Activated naive CD4-positive, alpha-beta T cell treated with anti-CD3 and anti-CD28 coated beads, Interleukin-2, amount 50 U/mL, for 24 hours (primary cell): ENCODE measurements around the gene MARVELD3.
A peak's percentile ranks its signal among the peaks of the same experiment; 100 is the strongest.
"Not testable (repeated sequence)": the region's sequence is repeated elsewhere in the genome, so short reads cannot be mapped to it uniquely, and the experiment has no call there.

Source experiments
- H3K27ac Mint-ChIP-seq: one replicate; pipeline ENCODE4 v1.8.0; 2021; ENCODE audit warnings: mild to moderate bottlenecking, mixed read lengths
- H3K27me3 Mint-ChIP-seq: one replicate; pipeline ENCODE4 v1.8.0; 2021; ENCODE audit warnings: mixed read lengths
- H3K36me3 Mint-ChIP-seq: one replicate; pipeline ENCODE4 v1.8.0; 2021; ENCODE audit warnings: mixed read lengths
- H3K4me1 Mint-ChIP-seq: one replicate; pipeline ENCODE4 v1.8.0; 2021; ENCODE audit warnings: mixed read lengths
- H3K4me3 Mint-ChIP-seq: one replicate; pipeline ENCODE4 v1.8.0; 2021; ENCODE audit warnings: mild to moderate bottlenecking, mixed read lengths
- H3K9me3 Mint-ChIP-seq: one replicate; pipeline ENCODE4 v1.8.0; 2021; ENCODE audit warnings: mixed read lengths

MARVELD3 gene

GRCh38 chr16:71610447-71610846 is 15.5 kb upstream of the MARVELD3 start:
- Mint-ChIP-seq H3K9me3 (no peaks in the 10 kb centered on the region), H3K4me3 (no peak overlapping the region), H3K4me1 (peaks cover 4% of the 10 kb centered on the region), H3K27ac (no peak overlapping the region), H3K27me3 (peaks cover 4% of the 10 kb centered on the region), H3K36me3 (no peaks in the 10 kb centered on the region)

DNA sequence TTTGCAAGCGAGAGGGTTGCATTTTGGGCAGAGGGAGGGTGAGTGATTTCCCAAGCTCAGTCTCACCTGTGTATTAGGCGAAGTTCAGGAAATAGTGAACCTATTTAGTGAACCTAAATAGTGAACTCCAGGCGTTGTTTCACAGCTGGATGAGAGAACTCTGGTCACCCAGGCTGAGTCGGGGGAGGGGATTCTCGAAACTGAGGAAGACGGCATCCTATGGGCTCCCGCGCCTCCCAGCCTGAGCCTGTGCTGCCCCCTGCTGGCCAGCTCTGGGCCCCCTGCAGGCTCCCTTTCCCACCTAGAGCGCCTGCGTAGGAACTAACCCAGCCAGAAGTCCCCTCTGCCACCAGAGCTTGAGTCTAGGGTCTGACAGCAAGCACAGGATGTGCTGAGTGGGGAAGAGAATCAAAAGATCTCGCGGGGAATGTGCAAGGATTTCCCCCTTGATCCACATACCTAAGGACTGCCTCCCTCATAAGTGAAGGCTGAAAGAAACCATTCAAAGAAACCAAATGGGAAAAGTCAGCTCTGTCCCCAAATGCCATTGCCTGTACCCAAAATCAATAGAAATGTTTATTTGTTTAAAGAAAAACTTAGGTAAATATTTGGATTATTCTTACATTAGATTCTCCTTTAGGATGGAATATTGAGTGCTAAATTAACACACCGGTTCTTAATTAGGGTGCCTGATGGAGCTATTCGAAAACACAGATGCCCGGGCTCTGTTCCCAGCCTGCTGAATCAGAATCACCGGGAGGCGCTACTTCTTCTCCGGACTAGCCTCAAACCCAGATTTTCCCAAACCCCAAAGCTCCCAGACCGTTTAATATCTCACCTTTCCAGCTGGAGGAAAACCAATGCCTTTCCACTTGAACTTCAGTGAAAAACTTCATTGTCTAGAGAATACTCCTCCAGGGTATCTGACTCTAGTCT is 14.8 kb upstream of the MARVELD3 start:
- H3K36me3 Mint-ChIP-seq: no peaks in the 10 kb centered on the region
- no peak overlapping the region for H3K4me3 Mint-ChIP-seq
- peaks cover 4% of the 10 kb centered on the region for H3K4me1 Mint-ChIP-seq
- no peaks in the 10 kb centered on the region for H3K9me3 Mint-ChIP-seq
- peaks cover 4% of the 10 kb centered on the region for H3K27me3 Mint-ChIP-seq
- H3K27ac Mint-ChIP-seq: no peak overlapping the region

- H3K4me1 Mint-ChIP-seq, H3K4me3 Mint-ChIP-seq, H3K9me3 Mint-ChIP-seq, H3K27ac Mint-ChIP-seq, H3K36me3 Mint-ChIP-seq: not testable (repeated sequence)
- peaks cover 12% of the 10 kb centered on the region for H3K27me3 Mint-ChIP-seq
Observed at GRCh38 chr16:71614956-71615355, 11.0 kb upstream of the MARVELD3 start.

DNA sequence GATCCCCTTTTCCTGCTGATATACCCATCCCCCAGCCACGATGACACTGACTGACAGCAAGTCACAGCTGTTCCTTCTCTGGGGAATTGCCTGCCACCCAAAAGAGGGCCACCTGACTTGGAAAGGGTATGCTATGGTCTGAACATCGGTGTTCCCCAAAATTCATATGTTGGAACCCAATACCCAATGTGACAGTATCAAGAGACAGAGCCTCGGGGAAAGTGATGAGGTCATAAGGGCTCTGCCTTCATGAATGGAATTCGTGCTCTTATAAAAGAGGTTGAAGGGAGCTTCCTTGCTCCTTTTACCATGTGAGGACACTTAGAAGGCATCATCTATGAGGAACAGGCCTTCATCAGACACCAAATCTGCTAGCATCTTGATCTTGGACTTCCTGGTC is 7.6 kb upstream of the MARVELD3 start:
- Mint-ChIP-seq H3K4me1 (peaks cover 7% of the 10 kb centered on the region), H3K4me3 (no peak overlapping the region), H3K9me3 (no peaks in the 10 kb centered on the region), H3K27me3 (peaks cover 15% of the 10 kb centered on the region), H3K36me3 (no peaks in the 10 kb centered on the region), H3K27ac (no peak overlapping the region)

DNA sequence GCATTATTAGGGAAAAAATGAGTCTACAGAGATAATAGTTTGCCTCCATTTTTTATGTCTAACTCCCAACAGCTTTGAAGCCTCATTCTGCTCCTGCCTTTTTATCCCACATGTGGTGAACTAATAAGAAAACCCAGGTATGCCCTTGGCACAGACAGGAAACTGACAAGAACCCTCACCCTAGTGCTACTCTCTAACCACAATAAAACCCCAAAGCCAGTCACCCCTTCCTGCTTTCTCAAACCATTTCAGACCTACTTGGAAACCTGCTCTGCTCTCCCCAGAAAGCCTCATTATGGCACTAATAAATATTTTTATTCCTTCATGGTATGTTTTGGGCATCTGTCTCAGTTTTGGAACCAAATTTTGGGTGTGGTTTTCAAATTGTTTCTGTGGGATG is 3.9 kb upstream of the MARVELD3 start:
- no peak overlapping the region for H3K27ac Mint-ChIP-seq
- H3K27me3 Mint-ChIP-seq: peaks cover 16% of the 10 kb centered on the region
- H3K4me1 Mint-ChIP-seq: peaks cover 7% of the 10 kb centered on the region
- H3K9me3 Mint-ChIP-seq: no peaks in the 10 kb centered on the region
- H3K4me3 Mint-ChIP-seq: no peak overlapping the region
- H3K36me3 Mint-ChIP-seq: no peaks in the 10 kb centered on the region

DNA sequence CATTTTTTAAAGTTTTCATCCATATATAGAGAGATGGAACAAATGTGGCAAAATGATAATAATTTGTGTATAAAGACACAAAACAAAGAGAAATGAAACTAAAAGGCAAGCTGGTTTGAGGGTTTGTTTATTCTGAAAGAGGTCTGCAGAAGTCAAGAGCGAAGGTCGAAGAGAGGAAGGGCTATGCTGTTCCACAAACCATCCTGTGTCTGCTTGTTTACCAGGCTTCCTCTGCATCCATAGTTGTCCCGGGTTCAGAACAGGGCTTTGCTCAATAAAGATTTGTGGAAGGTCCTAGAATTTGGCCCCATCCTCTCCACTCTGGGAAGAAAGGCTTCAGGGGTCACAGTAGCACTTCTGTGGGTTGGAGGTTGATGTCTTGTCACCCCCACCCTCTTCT is 2.4 kb upstream of the MARVELD3 start:
- no peaks in the 10 kb centered on the region for H3K36me3 Mint-ChIP-seq
- no peaks in the 10 kb centered on the region for H3K9me3 Mint-ChIP-seq
- H3K27me3 Mint-ChIP-seq: peaks cover 14% of the 10 kb centered on the region
- H3K4me1 Mint-ChIP-seq: peaks cover 7% of the 10 kb centered on the region
- H3K27ac Mint-ChIP-seq: no peak overlapping the region
- no peak overlapping the region for H3K4me3 Mint-ChIP-seq

GRCh38 chr16:71625113-71625850 is 702 bp upstream of the MARVELD3 start:
- peak overlapping the region; percentile 56 for H3K4me3 Mint-ChIP-seq
- no peaks in the 10 kb centered on the region for H3K36me3 Mint-ChIP-seq
- peaks cover 11% of the 10 kb centered on the region for H3K27me3 Mint-ChIP-seq
- H3K27ac Mint-ChIP-seq: no peak overlapping the region
- no peaks in the 10 kb centered on the region for H3K9me3 Mint-ChIP-seq
- peaks cover 7% of the 10 kb centered on the region for H3K4me1 Mint-ChIP-seq

DNA sequence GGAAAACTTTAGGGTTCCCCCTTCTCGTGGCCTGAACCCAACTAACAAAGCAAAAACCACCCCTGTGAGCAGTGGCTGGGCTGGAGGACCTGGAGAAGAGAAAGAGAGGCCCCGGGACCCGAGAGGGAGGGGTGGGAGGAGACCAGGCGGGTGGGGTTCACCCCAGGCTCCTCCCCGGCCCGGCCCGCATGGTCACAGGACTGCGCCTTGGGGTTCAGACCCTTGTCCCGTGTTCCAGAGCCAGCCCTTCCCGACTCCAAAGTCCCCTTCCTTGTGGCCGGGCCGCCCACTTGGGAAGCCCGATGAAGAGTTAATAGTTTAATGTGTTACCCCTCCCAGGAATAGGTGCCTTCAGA is 852 bp downstream of the MARVELD3 start:
- H3K36me3 Mint-ChIP-seq: no peaks in the 10 kb centered on the region
- no peak overlapping the region for H3K27ac Mint-ChIP-seq
- H3K4me1 Mint-ChIP-seq: peaks cover 6% of the 10 kb centered on the region
- H3K27me3 Mint-ChIP-seq: peaks cover 9% of the 10 kb centered on the region
- H3K4me3 Mint-ChIP-seq: peak overlapping the region; percentile 34
- H3K9me3 Mint-ChIP-seq: no peaks in the 10 kb centered on the region

- no peaks in the 10 kb centered on the region for H3K36me3 Mint-ChIP-seq
- no peaks in the 10 kb centered on the region for H3K4me1 Mint-ChIP-seq
- H3K27ac Mint-ChIP-seq: no peak overlapping the region
- H3K4me3 Mint-ChIP-seq: peak overlapping the region; percentile 7
- no peaks in the 10 kb centered on the region for H3K9me3 Mint-ChIP-seq
- peaks cover 4% of the 10 kb centered on the region for H3K27me3 Mint-ChIP-seq
Observed at GRCh38 chr16:71627731-71628181, 1.8 kb downstream of the MARVELD3 start.

- Mint-ChIP-seq H3K27me3 (peaks cover 4% of the 10 kb centered on the region), H3K4me1 (no peaks in the 10 kb centered on the region), H3K4me3 (no peak overlapping the region), H3K36me3 (no peaks in the 10 kb centered on the region), H3K27ac (no peak overlapping the region), H3K9me3 (no peaks in the 10 kb centered on the region)
Observed at GRCh38 chr16:71628810-71629209, 2.8 kb downstream of the MARVELD3 start.

GRCh38 chr16:71629278-71630016 is 3.5 kb downstream of the MARVELD3 start:
- Mint-ChIP-seq H3K9me3 (no peaks in the 10 kb centered on the region), H3K4me1 (no peaks in the 10 kb centered on the region), H3K27ac (no peak overlapping the region), H3K36me3 (no peaks in the 10 kb centered on the region), H3K4me3 (no peak overlapping the region), H3K27me3 (peaks cover 4% of the 10 kb centered on the region)

DNA sequence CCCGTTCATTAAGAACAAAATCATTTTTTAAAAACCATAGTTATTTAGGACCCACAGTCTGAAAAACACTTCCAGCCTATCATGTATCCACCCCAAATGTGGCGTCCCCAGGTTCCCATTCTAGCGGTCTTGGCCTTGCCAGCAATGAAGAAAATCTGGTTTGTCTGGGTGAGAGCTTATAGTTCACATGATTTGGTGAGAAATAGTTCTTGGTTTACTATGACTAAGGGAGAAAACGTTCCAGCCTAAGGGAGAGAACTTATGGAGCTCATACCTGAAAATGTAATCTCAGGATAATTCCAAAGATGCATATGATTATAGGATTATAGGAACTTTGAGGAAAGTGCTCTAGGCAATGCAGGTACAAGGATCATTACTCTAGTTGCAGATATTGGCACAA is 4.8 kb downstream of the MARVELD3 start:
- Mint-ChIP-seq H3K27ac (no peak overlapping the region), H3K9me3 (no peaks in the 10 kb centered on the region), H3K4me1 (no peaks in the 10 kb centered on the region), H3K4me3 (no peak overlapping the region), H3K27me3 (peaks cover 4% of the 10 kb centered on the region), H3K36me3 (no peaks in the 10 kb centered on the region)

DNA sequence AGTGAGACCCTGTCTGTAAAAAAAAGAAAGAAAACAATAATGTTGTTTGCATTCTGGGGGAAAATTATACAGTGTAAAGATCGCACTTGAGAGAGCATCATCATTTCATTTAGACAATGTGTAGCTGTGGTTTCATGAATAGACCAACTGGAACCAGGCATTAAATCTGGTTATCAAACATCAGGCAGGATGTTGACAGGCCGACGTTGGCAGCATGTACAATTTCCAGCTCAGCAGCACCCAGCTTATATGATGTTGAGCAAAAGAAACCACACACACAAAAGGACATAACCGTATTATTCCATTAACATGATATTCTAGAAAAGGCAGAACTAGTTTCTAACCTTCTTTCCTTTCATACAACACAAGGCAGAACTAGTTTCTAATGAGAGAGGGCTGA is 5.8 kb downstream of the MARVELD3 start:
- Mint-ChIP-seq H3K36me3 (no peaks in the 10 kb centered on the region), H3K9me3 (no peaks in the 10 kb centered on the region), H3K4me1 (no peaks in the 10 kb centered on the region), H3K4me3 (no peak overlapping the region), H3K27me3 (peaks cover 3% of the 10 kb centered on the region), H3K27ac (no peak overlapping the region)

- Mint-ChIP-seq H3K27ac (no peak overlapping the region), H3K36me3 (peaks cover 4% of the 10 kb centered on the region)
Observed at GRCh38 chr16:71635632-71636031, 9.6 kb downstream of the MARVELD3 start.

GRCh38 chr16:71637398-71637797 is 11.4 kb downstream of the MARVELD3 start:
- Mint-ChIP-seq H3K9me3 (no peaks in the 10 kb centered on the region), H3K27ac (no peak overlapping the region), H3K4me3 (no peak overlapping the region), H3K36me3 (peaks cover 4% of the 10 kb centered on the region), H3K4me1 (no peaks in the 10 kb centered on the region), H3K27me3 (no peaks in the 10 kb centered on the region)

More at GRCh38 chr16:71635632-71636031, 9.6 kb downstream of the MARVELD3 start:
- Mint-ChIP-seq H3K4me1 (no peaks in the 10 kb centered on the region), H3K9me3 (no peaks in the 10 kb centered on the region), H3K27me3 (no peaks in the 10 kb centered on the region), H3K4me3 (no peak overlapping the region)
